ENCODE data around the gene AACS.

The AACS gene

DNA sequence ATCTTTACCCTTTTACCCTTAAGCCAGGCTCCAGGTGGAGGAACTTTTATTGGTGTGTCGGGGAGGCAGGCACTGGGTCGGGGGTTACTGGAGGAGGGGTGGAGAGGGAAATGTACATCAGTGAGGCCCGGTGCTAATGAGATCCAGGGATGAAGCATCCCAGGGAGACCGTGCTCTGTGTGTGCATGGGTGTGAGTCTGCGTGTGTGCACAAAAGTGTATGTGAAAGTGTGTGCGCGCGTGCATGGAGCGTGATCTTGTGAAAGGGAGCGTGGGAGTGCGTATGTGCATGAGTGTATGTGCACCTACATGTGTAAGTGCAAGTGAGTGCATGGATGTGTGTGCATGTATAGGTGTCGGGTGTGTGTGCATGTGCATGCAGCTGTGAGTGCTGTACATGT, 55.3 kb downstream of the AACS start:
- no peak for TF ChIP-seq CTCF (IDR thresholded peaks at IDR 0.05; ENCODE audit: low read depth, low read length)
- in situ Hi-C loops (cut with HindIII; ENCODE audit: low sequenced_read_pairs): no loop called here
- H3K4me3 ChIP-seq (ENCODE audit: low read depth, low read length): no peak overlapping the region
- DNase-seq (ENCODE audit: low read depth, low spot score): no peak

- in situ Hi-C loops (cut with HindIII; ENCODE audit: low sequenced_read_pairs): no loop called here
- no peak for DNase-seq (ENCODE audit: low read depth, low spot score)
- TF ChIP-seq CTCF (IDR thresholded peaks at IDR 0.05; ENCODE audit: low read depth, low read length): no peak
- H3K4me3 ChIP-seq (ENCODE audit: low read depth, low read length): no peak overlapping the region
Measured at GRCh38 chr12:125121106-125121505, 55.9 kb downstream of the AACS start.

GRCh38 chr12:125122668-125123067, 57.4 kb downstream of the AACS start:
- in situ Hi-C loops (cut with HindIII; ENCODE audit: low sequenced_read_pairs): no loop called here
- TF ChIP-seq CTCF (IDR thresholded peaks at IDR 0.05; ENCODE audit: low read depth, low read length): no peak
- no peak for DNase-seq (ENCODE audit: low read depth, low spot score)
- H3K4me3 ChIP-seq (ENCODE audit: low read depth, low read length): no peak overlapping the region

- no peak for DNase-seq (ENCODE audit: low read depth, low spot score)
- H3K4me3 ChIP-seq (ENCODE audit: low read depth, low read length): no peak overlapping the region
- in situ Hi-C loops (cut with HindIII; ENCODE audit: low sequenced_read_pairs): no loop called here
- no peak for TF ChIP-seq CTCF (IDR thresholded peaks at IDR 0.05; ENCODE audit: low read depth, low read length)
Measured at GRCh38 chr12:125124320-125124966, 59.2 kb downstream of the AACS start.

GRCh38 chr12:125125271-125125670, 60.0 kb downstream of the AACS start:
- no peak for DNase-seq (ENCODE audit: low read depth, low spot score)
- H3K4me3 ChIP-seq (ENCODE audit: low read depth, low read length): no peak overlapping the region
- TF ChIP-seq CTCF (IDR thresholded peaks at IDR 0.05; ENCODE audit: low read depth, low read length): no peak
- in situ Hi-C loops (cut with HindIII; ENCODE audit: low sequenced_read_pairs): no loop called here

GRCh38 chr12:125128439-125129178, 63.4 kb downstream of the AACS start:
- no peak for DNase-seq (ENCODE audit: low read depth, low spot score)

More at GRCh38 chr12:125128439-125129178, 63.4 kb downstream of the AACS start:
- in situ Hi-C loops (cut with HindIII; ENCODE audit: low sequenced_read_pairs): no loop called here
- no peak for TF ChIP-seq CTCF (IDR thresholded peaks at IDR 0.05; ENCODE audit: low read depth, low read length)
- H3K4me3 ChIP-seq (ENCODE audit: low read depth, low read length): no peak overlapping the region
